SHP77 treated with DMSO at 0.1 percent for 48 hours (cell line): ENCODE measurements around the gene ARL14EP.

ENCODE experiments used
- DNase-seq: peaks from one replicate; lab custom pipeline; 2025; lab: John Stamatoyannopoulos, UW

ARL14EP gene

GRCh38 chr11:30326906-30327305 lies 4.0 kb downstream of the ARL14EP start:
- no peak for DNase-seq

GRCh38 chr11:30328681-30329080 lies 5.8 kb downstream of the ARL14EP start:
- no peak for DNase-seq

- no peak for DNase-seq
Observed at GRCh38 chr11:30329150-30329940, 6.4 kb downstream of the ARL14EP start.

GRCh38 chr11:30333405-30333804 lies 10.5 kb downstream of the ARL14EP start:
- DNase-seq: no peak

GRCh38 chr11:30342736-30343166 lies 19.8 kb downstream of the ARL14EP start:
- DNase-seq: no peak

GRCh38 chr11:30344085-30344484 lies 21.2 kb downstream of the ARL14EP start:
- DNase-seq: no peak

GRCh38 chr11:30345644-30346043 lies 22.7 kb downstream of the ARL14EP start:
- DNase-seq: no peak

GRCh38 chr11:30346068-30346688 lies 23.3 kb downstream of the ARL14EP start:
- no peak for DNase-seq

GRCh38 chr11:30348035-30348434 lies 25.1 kb downstream of the ARL14EP start:
- DNase-seq: no peak

GRCh38 chr11:30349885-30350284 lies 27.0 kb downstream of the ARL14EP start:
- DNase-seq: no peak

- DNase-seq: no peak
Observed at GRCh38 chr11:30350384-30350783, 27.5 kb downstream of the ARL14EP start.

- no peak for DNase-seq
Observed at GRCh38 chr11:30351061-30351460, 28.2 kb downstream of the ARL14EP start.

GRCh38 chr11:30356391-30356790 lies 33.5 kb downstream of the ARL14EP start:
- no peak for DNase-seq

- DNase-seq: no peak
Observed at GRCh38 chr11:30357872-30358271, 35.0 kb downstream of the ARL14EP start.

- no peak for DNase-seq
Observed at GRCh38 chr11:30358536-30358935, 35.6 kb downstream of the ARL14EP start.

GRCh38 chr11:30360741-30361140 lies 37.8 kb downstream of the ARL14EP start:
- no peak for DNase-seq

GRCh38 chr11:30364139-30364836 lies 41.4 kb downstream of the ARL14EP start:
- no peak for DNase-seq

GRCh38 chr11:30364837-30365482 lies 42.1 kb downstream of the ARL14EP start:
- DNase-seq: no peak

- DNase-seq: no peak
Observed at GRCh38 chr11:30365793-30366517, 43.1 kb downstream of the ARL14EP start.

GRCh38 chr11:30368394-30368793 lies 45.5 kb downstream of the ARL14EP start:
- no peak for DNase-seq

GRCh38 chr11:30370164-30370563 lies 47.3 kb downstream of the ARL14EP start:
- DNase-seq: no peak

- no peak for DNase-seq
Observed at GRCh38 chr11:30377347-30377746, 54.4 kb downstream of the ARL14EP start.
